ENCODE results near the gene OR2A2. TPM values are rescaled to one million over a fixed set of nuclear protein-coding genes. Genes with fewer than 3 reads are reported as not detected.

OR2A2 gene
- total RNA-seq, 1 donor from 2014 or later: not detected

- Mint-ChIP-seq H3K27me3 (peaks cover 9% of the 10 kb centered on the region), H3K27ac (no peak overlapping the region), H3K4me1 (no peaks in the 10 kb centered on the region), H3K9me3 (no peaks in the 10 kb centered on the region), H3K36me3 (ENCODE audit: low read depth) (no peaks in the 10 kb centered on the region), H3K4me3 (no peak overlapping the region)
- ChIA-PET POLR2A (no interaction called here), CTCF (no interaction called here)
- ATAC-seq (ENCODE audit: low read depth) (no peak), DNase-seq (no peak)
- intact Hi-C loops (cut with micrococcal nuclease): no loop called here
- no peak for TF ChIP-seq CTCF (IDR thresholded peaks at IDR 0.05)
These were observed 8.8 kb upstream of the OR2A2 start for GRCh38 chr7:144100607-144101006.

GRCh38 chr7:144102041-144102440 lies 7.3 kb upstream of the OR2A2 start:
- Mint-ChIP-seq H3K4me1 (no peaks in the 10 kb centered on the region), H3K36me3 (ENCODE audit: low read depth) (no peaks in the 10 kb centered on the region), H3K4me3 (no peak overlapping the region), H3K27ac (no peak overlapping the region), H3K9me3 (no peaks in the 10 kb centered on the region), H3K27me3 (peaks cover 5% of the 10 kb centered on the region)
- POLR2A ChIA-PET: no interaction called here
- no peak for ATAC-seq (ENCODE audit: low read depth)
- intact Hi-C loops (cut with micrococcal nuclease): no loop called here
- no peak for TF ChIP-seq CTCF (IDR thresholded peaks at IDR 0.05)
- CTCF ChIA-PET: no interaction called here
- no peak for DNase-seq

GRCh38 chr7:144105211-144105610 lies 4.2 kb upstream of the OR2A2 start:
- TF ChIP-seq CTCF (IDR thresholded peaks at IDR 0.05): no peak
- ChIA-PET CTCF (no interaction called here), POLR2A (no interaction called here)
- Mint-ChIP-seq H3K4me1 (no peaks in the 10 kb centered on the region), H3K27me3 (peaks cover 2% of the 10 kb centered on the region), H3K27ac (no peak overlapping the region), H3K9me3 (no peaks in the 10 kb centered on the region), H3K4me3 (no peak overlapping the region), H3K36me3 (ENCODE audit: low read depth) (no peaks in the 10 kb centered on the region)
- DNase-seq (no peak), ATAC-seq (ENCODE audit: low read depth) (no peak)
- intact Hi-C loops (cut with micrococcal nuclease): no loop called here

- no peak for DNase-seq
- ChIA-PET CTCF (no interaction called here), POLR2A (no interaction called here)
- Mint-ChIP-seq H3K9me3 (no peaks in the 10 kb centered on the region), H3K4me1 (no peaks in the 10 kb centered on the region), H3K4me3 (no peak overlapping the region), H3K27ac (no peak overlapping the region), H3K36me3 (ENCODE audit: low read depth) (no peaks in the 10 kb centered on the region), H3K27me3 (peaks cover 3% of the 10 kb centered on the region)
- no peak for TF ChIP-seq CTCF (IDR thresholded peaks at IDR 0.05)
- intact Hi-C loops (cut with micrococcal nuclease): no loop called here
- no peak for ATAC-seq (ENCODE audit: low read depth)
These were observed 889 bp downstream of the OR2A2 start for GRCh38 chr7:144110272-144110671.

- ChIA-PET POLR2A (no interaction called here), CTCF (interaction anchor here (1.3 kb wide), 1 partner anchor 14 kb away, joined by 5 read pairs; no protein-coding TSS in a partner anchor)
- no peak for TF ChIP-seq CTCF (IDR thresholded peaks at IDR 0.05)
- no peak overlapping the region for H3K27ac Mint-ChIP-seq
- no peaks in the 10 kb centered on the region for H3K4me1 Mint-ChIP-seq
- H3K27me3 Mint-ChIP-seq: peaks cover 3% of the 10 kb centered on the region
- no peaks in the 10 kb centered on the region for H3K36me3 Mint-ChIP-seq (ENCODE audit: low read depth)
- ATAC-seq (ENCODE audit: low read depth) (no peak), DNase-seq (no peak)
- no peak overlapping the region for H3K4me3 Mint-ChIP-seq
- intact Hi-C loops (cut with micrococcal nuclease): no loop called here
- no peaks in the 10 kb centered on the region for H3K9me3 Mint-ChIP-seq
These were observed 4.3 kb downstream of the OR2A2 start for GRCh38 chr7:144113651-144114050.

All from activated B cell treated with CpG ODN at 0.5 μM for 24 hours (primary cell).